Measurements from ENCODE around the gene MDFIC.
"Not testable (repeated sequence)": the region's sequence is repeated elsewhere in the genome, so short reads cannot be mapped to it uniquely, and the experiment has no call there.

Gene MDFIC

GRCh38 chr7:114922026-114922651 lies at the start of gene MDFIC:
Gene MDFIC (plus strand): TSS chr7:114922094. CDS start chr7:114923034, 940 bp downstream.
- H3K4me3 ChIP-seq (ENCODE audit: low read length in 2 of 2) = peak within 1 kb of the TSS; percentile 67 to 87
- H3K9ac ChIP-seq (ENCODE audit: low read depth in 1 of 2, low read length in 2 of 2) = peak within 1 kb of the TSS; percentile 77 to 86
- no peaks in the 10 kb centered on the region for H3K27me3 ChIP-seq (ENCODE audit: control insufficient read depth in 2 of 2, insufficient read depth in 2 of 2, low read length in 2 of 2)
- H3K27ac ChIP-seq (ENCODE audit: low read depth in 2 of 2, low read length in 2 of 2) = peak within 1 kb of the TSS; percentile 79 to 86
- H3K4me1 ChIP-seq (ENCODE audit: control insufficient read depth in 2 of 2, insufficient read depth in 2 of 2, low read length in 2 of 2) = peaks cover 5 to 13% of the 10 kb centered on the region in 2 donors
- H3K36me3 ChIP-seq (ENCODE audit: control insufficient read depth in 2 of 2, insufficient read depth in 2 of 2, low read length in 2 of 2) = no peaks in the 10 kb centered on the region
- no peaks in the 10 kb centered on the region for H3K9me3 ChIP-seq (ENCODE audit: control insufficient read depth in 2 of 2, low read length in 2 of 2)

- H3K27ac ChIP-seq (ENCODE audit: low read depth in 2 of 2, low read length in 2 of 2) = no peak overlapping the region
- H3K9me3 ChIP-seq (ENCODE audit: control insufficient read depth in 2 of 2, low read length in 2 of 2) = no peaks in the 10 kb centered on the region
- H3K4me1 ChIP-seq (ENCODE audit: control insufficient read depth in 2 of 2, insufficient read depth in 2 of 2, low read length in 2 of 2) = no peaks in the 10 kb centered on the region
- no peak overlapping the region for H3K4me3 ChIP-seq (ENCODE audit: low read length in 2 of 2)
- no peaks in the 10 kb centered on the region for H3K27me3 ChIP-seq (ENCODE audit: control insufficient read depth in 2 of 2, insufficient read depth in 2 of 2, low read length in 2 of 2)
- H3K9ac ChIP-seq (ENCODE audit: low read depth in 1 of 2, low read length in 2 of 2) = no peak overlapping the region
- no peaks in the 10 kb centered on the region for H3K36me3 ChIP-seq (ENCODE audit: control insufficient read depth in 2 of 2, insufficient read depth in 2 of 2, low read length in 2 of 2)
These were observed 47.7 kb upstream of the MDFIC start for GRCh38 chr7:114874170-114874569.

GRCh38 chr7:114875186-114875585 lies 46.7 kb upstream of the MDFIC start:
- Histone ChIP-seq H3K27ac (ENCODE audit: low read depth in 2 of 2, low read length in 2 of 2) (no peak overlapping the region), H3K9ac (ENCODE audit: low read depth in 1 of 2, low read length in 2 of 2) (no peak overlapping the region), H3K27me3 (ENCODE audit: control insufficient read depth in 2 of 2, insufficient read depth in 2 of 2, low read length in 2 of 2) (no peaks in the 10 kb centered on the region)

GRCh38 chr7:114879554-114879953 lies 42.3 kb upstream of the MDFIC start:
- Histone ChIP-seq H3K27ac (ENCODE audit: low read depth in 2 of 2, low read length in 2 of 2) (no peak overlapping the region), H3K4me1 (ENCODE audit: control insufficient read depth in 2 of 2, insufficient read depth in 2 of 2, low read length in 2 of 2) (no peaks in the 10 kb centered on the region), H3K4me3 (ENCODE audit: low read length in 2 of 2) (no peak overlapping the region), H3K36me3 (ENCODE audit: control insufficient read depth in 2 of 2, insufficient read depth in 2 of 2, low read length in 2 of 2) (no peaks in the 10 kb centered on the region), H3K9ac (ENCODE audit: low read depth in 1 of 2, low read length in 2 of 2) (no peak overlapping the region), H3K27me3 (ENCODE audit: control insufficient read depth in 2 of 2, insufficient read depth in 2 of 2, low read length in 2 of 2) (no peaks in the 10 kb centered on the region), H3K9me3 (ENCODE audit: control insufficient read depth in 2 of 2, low read length in 2 of 2) (no peaks in the 10 kb centered on the region)

More at GRCh38 chr7:114875186-114875585, 46.7 kb upstream of the MDFIC start:
- H3K36me3 ChIP-seq (ENCODE audit: control insufficient read depth in 2 of 2, insufficient read depth in 2 of 2, low read length in 2 of 2) = no peaks in the 10 kb centered on the region
- H3K4me3 ChIP-seq (ENCODE audit: low read length in 2 of 2) = no peak overlapping the region
- no peaks in the 10 kb centered on the region for H3K9me3 ChIP-seq (ENCODE audit: control insufficient read depth in 2 of 2, low read length in 2 of 2)
- H3K4me1 ChIP-seq (ENCODE audit: control insufficient read depth in 2 of 2, insufficient read depth in 2 of 2, low read length in 2 of 2) = no peaks in the 10 kb centered on the region

- Histone ChIP-seq H3K36me3 (ENCODE audit: control insufficient read depth in 2 of 2, insufficient read depth in 2 of 2, low read length in 2 of 2) (no peaks in the 10 kb centered on the region), H3K9ac (ENCODE audit: low read depth in 1 of 2, low read length in 2 of 2) (no peak overlapping the region), H3K27me3 (ENCODE audit: control insufficient read depth in 2 of 2, insufficient read depth in 2 of 2, low read length in 2 of 2) (no peaks in the 10 kb centered on the region), H3K4me3 (ENCODE audit: low read length in 2 of 2) (no peak overlapping the region), H3K9me3 (ENCODE audit: control insufficient read depth in 2 of 2, low read length in 2 of 2) (no peaks in the 10 kb centered on the region), H3K27ac (ENCODE audit: low read depth in 2 of 2, low read length in 2 of 2) (no peak overlapping the region), H3K4me1 (ENCODE audit: control insufficient read depth in 2 of 2, insufficient read depth in 2 of 2, low read length in 2 of 2) (no peaks in the 10 kb centered on the region)
These were observed 36.1 kb upstream of the MDFIC start for GRCh38 chr7:114885836-114886235.

GRCh38 chr7:114886241-114886640 lies 35.7 kb upstream of the MDFIC start:
- Histone ChIP-seq H3K4me1 (ENCODE audit: control insufficient read depth in 2 of 2, insufficient read depth in 2 of 2, low read length in 2 of 2) (no peaks in the 10 kb centered on the region), H3K27me3 (ENCODE audit: control insufficient read depth in 2 of 2, insufficient read depth in 2 of 2, low read length in 2 of 2) (no peaks in the 10 kb centered on the region), H3K36me3 (ENCODE audit: control insufficient read depth in 2 of 2, insufficient read depth in 2 of 2, low read length in 2 of 2) (no peaks in the 10 kb centered on the region), H3K9ac (ENCODE audit: low read depth in 1 of 2, low read length in 2 of 2) (no peak overlapping the region), H3K27ac (ENCODE audit: low read depth in 2 of 2, low read length in 2 of 2) (no peak overlapping the region), H3K4me3 (ENCODE audit: low read length in 2 of 2) (no peak overlapping the region), H3K9me3 (ENCODE audit: control insufficient read depth in 2 of 2, low read length in 2 of 2) (no peaks in the 10 kb centered on the region)

- not testable (repeated sequence) for H3K27ac ChIP-seq (ENCODE audit: low read depth in 2 of 2, low read length in 2 of 2); H3K27me3 ChIP-seq (ENCODE audit: control insufficient read depth in 2 of 2, insufficient read depth in 2 of 2, low read length in 2 of 2)
These were observed 32.8 kb upstream of the MDFIC start for GRCh38 chr7:114889116-114889515.

GRCh38 chr7:114889646-114890285 lies 32.1 kb upstream of the MDFIC start:
- no peak overlapping the region for H3K9ac ChIP-seq (ENCODE audit: low read depth in 1 of 2, low read length in 2 of 2)
- no peaks in the 10 kb centered on the region for H3K4me1 ChIP-seq (ENCODE audit: control insufficient read depth in 2 of 2, insufficient read depth in 2 of 2, low read length in 2 of 2)
- no peaks in the 10 kb centered on the region for H3K9me3 ChIP-seq (ENCODE audit: control insufficient read depth in 2 of 2, low read length in 2 of 2)
- H3K27me3 ChIP-seq (ENCODE audit: control insufficient read depth in 2 of 2, insufficient read depth in 2 of 2, low read length in 2 of 2) = no peaks in the 10 kb centered on the region
- no peaks in the 10 kb centered on the region for H3K36me3 ChIP-seq (ENCODE audit: control insufficient read depth in 2 of 2, insufficient read depth in 2 of 2, low read length in 2 of 2)
- H3K27ac ChIP-seq (ENCODE audit: low read depth in 2 of 2, low read length in 2 of 2) = no peak overlapping the region
- no peak overlapping the region for H3K4me3 ChIP-seq (ENCODE audit: low read length in 2 of 2)

More at GRCh38 chr7:114889116-114889515, 32.8 kb upstream of the MDFIC start:
- H3K9me3 ChIP-seq (ENCODE audit: control insufficient read depth in 2 of 2, low read length in 2 of 2); H3K36me3 ChIP-seq (ENCODE audit: control insufficient read depth in 2 of 2, insufficient read depth in 2 of 2, low read length in 2 of 2); H3K9ac ChIP-seq (ENCODE audit: low read depth in 1 of 2, low read length in 2 of 2); H3K4me3 ChIP-seq (ENCODE audit: low read length in 2 of 2); H3K4me1 ChIP-seq (ENCODE audit: control insufficient read depth in 2 of 2, insufficient read depth in 2 of 2, low read length in 2 of 2): not testable (repeated sequence)

- no peak overlapping the region for H3K4me3 ChIP-seq (ENCODE audit: low read length in 2 of 2)
- no peak overlapping the region for H3K9ac ChIP-seq (ENCODE audit: low read depth in 1 of 2, low read length in 2 of 2)
- H3K4me1 ChIP-seq (ENCODE audit: control insufficient read depth in 2 of 2, insufficient read depth in 2 of 2, low read length in 2 of 2) = no peaks in the 10 kb centered on the region
- H3K9me3 ChIP-seq (ENCODE audit: control insufficient read depth in 2 of 2, low read length in 2 of 2) = no peaks in the 10 kb centered on the region
- H3K27me3 ChIP-seq (ENCODE audit: control insufficient read depth in 2 of 2, insufficient read depth in 2 of 2, low read length in 2 of 2) = no peaks in the 10 kb centered on the region
- H3K36me3 ChIP-seq (ENCODE audit: control insufficient read depth in 2 of 2, insufficient read depth in 2 of 2, low read length in 2 of 2) = no peaks in the 10 kb centered on the region
- H3K27ac ChIP-seq (ENCODE audit: low read depth in 2 of 2, low read length in 2 of 2) = no peak overlapping the region
These were observed 31.3 kb upstream of the MDFIC start for GRCh38 chr7:114890561-114890960.

GRCh38 chr7:114900127-114900526 lies 21.8 kb upstream of the MDFIC start:
- Histone ChIP-seq H3K4me3 (ENCODE audit: low read length in 2 of 2) (no peak overlapping the region), H3K4me1 (ENCODE audit: control insufficient read depth in 2 of 2, insufficient read depth in 2 of 2, low read length in 2 of 2) (no peaks in the 10 kb centered on the region), H3K27ac (ENCODE audit: low read depth in 2 of 2, low read length in 2 of 2) (no peak overlapping the region)

More at GRCh38 chr7:114900127-114900526, 21.8 kb upstream of the MDFIC start:
- H3K36me3 ChIP-seq (ENCODE audit: control insufficient read depth in 2 of 2, insufficient read depth in 2 of 2, low read length in 2 of 2) = no peaks in the 10 kb centered on the region
- H3K9ac ChIP-seq (ENCODE audit: low read depth in 1 of 2, low read length in 2 of 2) = no peak overlapping the region
- H3K9me3 ChIP-seq (ENCODE audit: control insufficient read depth in 2 of 2, low read length in 2 of 2) = no peaks in the 10 kb centered on the region
- H3K27me3 ChIP-seq (ENCODE audit: control insufficient read depth in 2 of 2, insufficient read depth in 2 of 2, low read length in 2 of 2) = no peaks in the 10 kb centered on the region
